Transverse colon (tissue), 4 donors: Measurements from ENCODE around the gene NUDT15. TPM values are rescaled to one million over a fixed set of nuclear protein-coding genes. Genes with fewer than 3 reads are reported as not detected.

ENCODE experiments used
- DNase-seq: peaks from one replicate; pipeline ENCODE4 v3.0.0-alpha.2; 2019
- H3K27ac ChIP-seq, 4 donors: fragments of 200-600 bp; sonication (generic); 2 replicates each; pipeline ENCODE4 v1.5.1; 2016 to 2018; ENCODE audit warnings: inconsistent platforms in 4 of 4
- H3K27me3 ChIP-seq: fragments of 200-600 bp; sonication (generic); 2 replicates; pipeline ENCODE4 v1.5.1; 2017; ENCODE audit warnings: inconsistent platforms
- H3K36me3 ChIP-seq, 4 donors: fragments of 200-600 bp; sonication (generic); 2 replicates each; pipeline ENCODE4 v1.5.1; 2017 to 2019; ENCODE audit warnings: inconsistent platforms in 4 of 4
- H3K4me1 ChIP-seq, 4 donors: fragments of 200-600 bp; sonication (generic); 2 replicates each; pipeline ENCODE4 v1.5.1; 2017 to 2020; ENCODE audit warnings: inconsistent platforms in 4 of 4
- H3K4me3 ChIP-seq, 4 donors: fragments of 200-600 bp; sonication (generic); 1 replicate in 1 of 4; 2 replicates in 3 of 4; pipeline versions ENCODE4 v1.5.1 to v1.6.1; 2017 to 2019; ENCODE audit warnings: inconsistent platforms in 4 of 4
- H3K9me3 ChIP-seq, 2 donors: fragments of 200-600 bp; sonication (generic); 2 replicates each; pipeline ENCODE4 v1.5.1; 2017 to 2019; ENCODE audit warnings: inconsistent platforms in 2 of 2
- CTCF ChIP-seq, 5 experiments: fragments of 200-600 bp in 3 of 5; fragments of 450-650 bp in 2 of 5; sonication (generic) in 3 of 5; IDR thresholded peaks; 1 replicate in 2 of 5; 2 replicates in 3 of 5; pipeline ENCODE4 v1.5.1; 2016 to 2017; ENCODE audit warnings: antibody characterized with exemption in 5 of 5, inconsistent platforms in 3 of 5, mild to moderate bottlenecking in 2 of 5, moderate library complexity in 1 of 5
- EP300 ChIP-seq: sonication (generic); formaldehyde crosslinking; IDR thresholded peaks from one replicate; pipeline ENCODE4 v1.6.1; 2017; ENCODE audit warnings: antibody characterized with exemption, low read depth
- POLR2A ChIP-seq: fragments of 450-650 bp; IDR thresholded peaks from one replicate; pipeline ENCODE4 v1.6.1; 2016; ENCODE audit warnings: antibody characterized with exemption, mild to moderate bottlenecking, moderate library complexity
- POLR2AphosphoS5 ChIP-seq, 3 donors: sonication (generic); formaldehyde crosslinking; IDR thresholded peaks; one replicate each; pipeline ENCODE4 v1.6.1; 2016; ENCODE audit warnings: antibody characterized with exemption in 3 of 3
- WGBS, 2 donors: methylation state at CpG; one replicate each; pipeline ENCODE4 v1.1.5; 2018; ENCODE audit warnings: low coverage in 1 of 2; 5-methylcytosine and 5-hydroxymethylcytosine counted together
- in situ Hi-C, 4 donors: fragments of 200-750 bp; cut with MboI; loops; one replicate each; pipeline versions ENCODE4 v1.15.0 to v1.15.1; 2017; ENCODE audit warnings: low sequenced_read_pairs in 3 of 4, low pct_ligation_motif_present in 1 of 4, low pct_unique_long_range_greater_than_20kb in 1 of 4
- intact Hi-C: fragments of 100-400 bp; cut with DNase I; formaldehyde crosslinking; loops from one replicate; pipeline ENCODE4 v1.15.1; 2023; ENCODE audit warnings: low total_unique reads
- total RNA-seq, 4 donors: library from RNA; depleted of rRNA; stranded (reverse); fragments of >200 nt; gene quantifications; one replicate each; pipeline ENCODE4 v1.1.0, GENCODE V29; 2016

Gene NUDT15
- total RNA-seq, 4 donors from 2014 or later, result 0.40 to 16.1 (median 11.4) TPM

- H3K36me3 ChIP-seq, result peaks cover 0 to 45% (median 12%) of the 10 kb centered on the region in 4 donors
- in situ Hi-C loops, result loop anchor here in 1 of 4 donors (25.0 kb wide), 1 partner anchor 676 kb away; no protein-coding TSS in a partner anchor
- no peak overlapping the region for H3K27ac ChIP-seq
Measured at GRCh38 chr13:48086272-48086671, 48.7 kb downstream of the NUDT15 start.

GRCh38 chr13:48093588-48093987, 56.1 kb downstream of the NUDT15 start:
- DNase-seq, result no peak
- WGBS, 2 donors, result 65 to 74% methylated on average over 9 of the region's 9 CpGs
- Histone ChIP-seq H3K9me3 (no peaks in the 10 kb centered on the region), H3K27me3 (no peaks in the 10 kb centered on the region), H3K4me1 (peaks cover 10 to 45% (median 15%) of the 10 kb centered on the region in 4 donors), H3K4me3 (peak overlapping the region in 3 of 4 donors; percentile 86 to 96 (median 94)), H3K27ac (no peak overlapping the region), H3K36me3 (no peaks in the 10 kb centered on the region)
- in situ Hi-C loops (loop anchor here in 1 of 4 donors (25.0 kb wide), 1 partner anchor 669 kb away; no protein-coding TSS in a partner anchor), intact Hi-C loops (no loop called here)
- TF ChIP-seq EP300, result no peak
- TF ChIP-seq POLR2AphosphoS5 (IDR thresholded peaks at IDR 0.05), result no peak

More at GRCh38 chr13:48086272-48086671, 48.7 kb downstream of the NUDT15 start:
- no peaks in the 10 kb centered on the region for H3K27me3 ChIP-seq
- no peaks in the 10 kb centered on the region for H3K9me3 ChIP-seq
- no peak for TF ChIP-seq CTCF (IDR thresholded peaks at IDR 0.05)
- no peak for TF ChIP-seq POLR2A
- no peak for TF ChIP-seq POLR2AphosphoS5 (IDR thresholded peaks at IDR 0.05)
- no peak for TF ChIP-seq EP300
- no peak for DNase-seq
- 91 to 100% methylated on average over 1 to 2 of the region's 2 CpGs for WGBS, 2 donors
- H3K4me3 ChIP-seq, result no peak overlapping the region
- H3K4me1 ChIP-seq, result peaks cover 0 to 19% (median 0%) of the 10 kb centered on the region in 4 donors
- intact Hi-C loops, result no loop called here

- in situ Hi-C loops (loop anchor here in 1 of 4 donors (25.0 kb wide), 1 partner anchor 668 kb away; no protein-coding TSS in a partner anchor), intact Hi-C loops (no loop called here)
- TF ChIP-seq CTCF (IDR thresholded peaks at IDR 0.05), result no peak
- Histone ChIP-seq H3K4me3 (peak overlapping the region; percentile 74 to 96 (median 90)), H3K27me3 (no peaks in the 10 kb centered on the region), H3K9me3 (no peaks in the 10 kb centered on the region), H3K27ac (peak overlapping the region; percentile 74 to 91 (median 85)), H3K36me3 (no peaks in the 10 kb centered on the region), H3K4me1 (peaks cover 10 to 38% (median 15%) of the 10 kb centered on the region in 4 donors)
- 1% methylated on average over 14 of the region's 14 CpGs; no CpG with 5 or more reads in 1 of the 2 donors for WGBS, 2 donors
- no peak for DNase-seq
Measured at GRCh38 chr13:48094404-48094780, 56.9 kb downstream of the NUDT15 start.

- Histone ChIP-seq H3K9me3 (no peaks in the 10 kb centered on the region), H3K4me1 (peaks cover 10 to 37% (median 15%) of the 10 kb centered on the region in 4 donors), H3K27ac (peak within 1 kb of the TSS; percentile 74 to 91 (median 85)), H3K4me3 (peak within 1 kb of the TSS; percentile 74 to 96 (median 90)), H3K27me3 (no peaks in the 10 kb centered on the region), H3K36me3 (no peaks in the 10 kb centered on the region)
- DNase-seq, result peak; percentile 97
- intact Hi-C loops, result loop anchor here (5.0 kb wide), 1 partner anchor 1762 kb away; no protein-coding TSS in a partner anchor
- in situ Hi-C loops, result loop anchor here in 1 of 4 donors (25.0 kb wide), 1 partner anchor 667 kb away; no protein-coding TSS in a partner anchor
- WGBS, 2 donors, result 13% methylated on average over 52 of the region's 54 CpGs; no CpG with 5 or more reads in 1 of the 2 donors
- peak; percentile 99 for TF ChIP-seq CTCF (IDR thresholded peaks at IDR 0.05)
- no peak for TF ChIP-seq EP300
- peak; percentile 86 for TF ChIP-seq POLR2A
- TF ChIP-seq POLR2AphosphoS5 (IDR thresholded peaks at IDR 0.05), result peak; percentile 92 to 97 (median 96)
Measured at GRCh38 chr13:48094781-48095502, 57.4 kb downstream of the NUDT15 start, which contains the start of gene MED4. TSS of gene MED4 (minus strand) at chr13:48095104. CDS start at chr13:48095078, 26 bp downstream.
